GM12891 (cell line): ENCODE measurements around the gene MED23.

Experiments used
- POLR2A ChIP-seq: IDR thresholded peaks from 2 replicates; pipeline ENCODE4 v1.6.1; 2011; ENCODE audit warnings: low read depth, low read length, control low read depth
- POLR2AphosphoS5 ChIP-seq: IDR thresholded peaks from 2 replicates; pipeline ENCODE4 v1.6.1; 2011; ENCODE audit warnings: low read depth, low read length, control low read depth
- POU2F2 ChIP-seq: IDR thresholded peaks from 2 replicates; pipeline ENCODE4 v1.6.1; 2011; ENCODE audit warnings: low read depth, mild to moderate bottlenecking, control low read depth, low read length, moderate library complexity
- TAF1 ChIP-seq: IDR thresholded peaks from 2 replicates; pipeline ENCODE4 v1.6.1; 2011; ENCODE audit warnings: low read depth, low read length, control low read depth

DNA sequence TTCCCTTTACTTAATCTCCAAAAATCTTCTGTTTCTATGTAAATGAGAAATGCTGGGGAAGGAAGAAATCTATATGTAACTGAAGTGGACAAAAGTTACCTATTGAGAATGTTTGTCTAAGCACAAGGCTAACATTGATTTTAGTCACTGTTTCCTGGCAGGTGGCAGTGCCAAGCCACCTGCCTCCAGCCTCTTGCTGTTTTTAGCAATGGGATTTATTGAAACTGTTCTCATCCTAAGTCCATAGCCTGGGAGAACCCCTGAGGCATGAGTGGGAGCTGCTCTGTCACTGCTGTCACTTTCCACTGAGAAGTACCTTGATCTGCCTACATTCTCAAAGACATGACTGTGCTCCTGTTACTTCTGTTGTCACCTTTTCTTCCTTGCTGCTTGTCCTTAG lies 23.7 kb upstream of the MED23 start:
- no peak for TF ChIP-seq POLR2AphosphoS5
- TF ChIP-seq TAF1, result no peak
- TF ChIP-seq POLR2A, result no peak
- no peak for TF ChIP-seq POU2F2
